Gastrocnemius medialis (tissue), 4 donors: Measurements from ENCODE around the gene ARHGAP15. TPM values are rescaled to one million over a fixed set of nuclear protein-coding genes. Genes with fewer than 3 reads are reported as not detected.

Experiments used
- ATAC-seq, 2 donors: fragments of 150-250 bp; one replicate each; pipeline ENCODE4 v1.9.1; 2016
- DNase-seq, 2 donors: peaks; one replicate each; pipeline ENCODE4 v3.0.0-alpha.2; 2019
- H3K27ac ChIP-seq, 4 donors: fragments of 200-600 bp; sonication (generic); 1 replicate in 1 of 4; 2 replicates in 3 of 4; pipeline ENCODE4 v1.5.1; 2016 to 2018; ENCODE audit warnings: mild to moderate bottlenecking in 2 of 4, moderate library complexity in 1 of 4
- H3K27me3 ChIP-seq, 3 donors: fragments of 200-600 bp; sonication (generic) in 2 of 3; 1 replicate in 1 of 3; 2 replicates in 2 of 3; pipeline versions ENCODE4 v1.5.1 to v1.6.0; 2016 to 2019; ENCODE audit warnings: mild to moderate bottlenecking in 1 of 3, moderate library complexity in 1 of 3
- H3K36me3 ChIP-seq, 2 donors: fragments of 200-600 bp; sonication (generic) in 1 of 2; one replicate each; pipeline ENCODE4 v1.5.1; 2017 to 2018
- H3K4me1 ChIP-seq, 2 donors: fragments of 200-600 bp; sonication (generic) in 1 of 2; one replicate each; pipeline ENCODE4 v1.5.1; 2016 to 2017; ENCODE audit warnings: mild to moderate bottlenecking in 2 of 2
- H3K4me3 ChIP-seq, 4 donors: fragments of 200-600 bp; sonication (generic) in 3 of 4; 1 replicate in 1 of 4; 2 replicates in 3 of 4; pipeline ENCODE4 v1.5.1; 2016 to 2019; ENCODE audit warnings: mild to moderate bottlenecking in 2 of 4
- H3K9me3 ChIP-seq, 3 donors: fragments of 200-600 bp; sonication (generic) in 2 of 3; 1 replicate in 1 of 3; 2 replicates in 2 of 3; pipeline ENCODE4 v1.5.1; 2016 to 2019
- CTCF ChIP-seq, 5 experiments: fragments of 450-650 bp in 3 of 5; fragments of 200-600 bp in 2 of 5; sonication (generic) in 2 of 5; IDR thresholded peaks in 4 of 5; conservative IDR thresholded peaks in 1 of 5; 1 replicate in 4 of 5; 2 replicates in 1 of 5; pipeline ENCODE4 v1.5.1; 2016 to 2019; ENCODE audit warnings: antibody characterized with exemption in 5 of 5, mild to moderate bottlenecking in 3 of 5, moderate library complexity in 3 of 5
- POLR2A ChIP-seq, 2 donors: fragments of 450-650 bp; IDR thresholded peaks; one replicate each; pipeline ENCODE4 v1.6.1; 2017; ENCODE audit warnings: antibody characterized with exemption in 2 of 2, mild to moderate bottlenecking in 2 of 2, moderate library complexity in 2 of 2
- in situ Hi-C, 4 donors: fragments of 200-750 bp; cut with MboI; loops; one replicate each; pipeline versions ENCODE4 v1.15.0 to v1.8.0; 2017; ENCODE audit warnings: low sequenced_read_pairs in 4 of 4
- intact Hi-C: fragments of 100-400 bp; cut with DNase I; formaldehyde crosslinking; loops from one replicate; pipeline ENCODE4 v1.15.1; 2023; ENCODE audit warnings: low total_unique reads
- total RNA-seq, 4 donors: library from RNA; depleted of rRNA; stranded (reverse); fragments of >200 nt; gene quantifications; one replicate each; pipeline versions ENCODE4 v1.1.0 to v1.2.3, GENCODE V29; 2016

Gene ARHGAP15
- total RNA-seq, 4 donors from 2014 or later = 1.2 to 3.2 (median 1.3) TPM; not detected in 1

GRCh38 chr2:143117225-143117624, 12.0 kb upstream of the ARHGAP15 start:
- no peaks in the 10 kb centered on the region for H3K9me3 ChIP-seq
- no peaks in the 10 kb centered on the region for H3K36me3 ChIP-seq
- in situ Hi-C loops = loop anchor here in 1 of 4 donors (10.0 kb wide), 1 partner anchor 108 kb away; no protein-coding TSS in a partner anchor
- TF ChIP-seq POLR2A (IDR thresholded peaks at IDR 0.05) (no peak), CTCF (IDR thresholded peaks at IDR 0.05 in 4 of 5, conservative IDR thresholded peaks at IDR 0.05 in 1 of 5) (no peak)
- H3K4me3 ChIP-seq = no peak overlapping the region
- no peaks in the 10 kb centered on the region for H3K4me1 ChIP-seq
- intact Hi-C loops = no loop called here
- no peak for ATAC-seq
- no peak overlapping the region for H3K27ac ChIP-seq
- no peaks in the 10 kb centered on the region for H3K27me3 ChIP-seq
- DNase-seq = no peak

GRCh38 chr2:143121079-143121478, 8.1 kb upstream of the ARHGAP15 start:
- no peak overlapping the region for H3K4me3 ChIP-seq
- TF ChIP-seq POLR2A (IDR thresholded peaks at IDR 0.05) (no peak), CTCF (IDR thresholded peaks at IDR 0.05 in 4 of 5, conservative IDR thresholded peaks at IDR 0.05 in 1 of 5) (no peak)
- intact Hi-C loops (no loop called here), in situ Hi-C loops (no loop called here)
- H3K27me3 ChIP-seq = no peaks in the 10 kb centered on the region
- no peaks in the 10 kb centered on the region for H3K36me3 ChIP-seq
- H3K4me1 ChIP-seq = no peaks in the 10 kb centered on the region
- no peak overlapping the region for H3K27ac ChIP-seq
- DNase-seq (no peak), ATAC-seq (no peak)
- no peaks in the 10 kb centered on the region for H3K9me3 ChIP-seq

GRCh38 chr2:143121957-143122356, 7.3 kb upstream of the ARHGAP15 start:
- H3K9me3 ChIP-seq = no peaks in the 10 kb centered on the region
- intact Hi-C loops (no loop called here), in situ Hi-C loops (no loop called here)
- H3K27me3 ChIP-seq = no peaks in the 10 kb centered on the region
- ATAC-seq (no peak), DNase-seq (no peak)
- H3K27ac ChIP-seq = no peak overlapping the region
- no peak for TF ChIP-seq CTCF (IDR thresholded peaks at IDR 0.05 in 4 of 5, conservative IDR thresholded peaks at IDR 0.05 in 1 of 5)
- no peak for TF ChIP-seq POLR2A (IDR thresholded peaks at IDR 0.05)
- no peaks in the 10 kb centered on the region for H3K36me3 ChIP-seq
- H3K4me1 ChIP-seq = no peaks in the 10 kb centered on the region
- no peak overlapping the region for H3K4me3 ChIP-seq

- Histone ChIP-seq H3K27me3 (no peaks in the 10 kb centered on the region), H3K4me1 (no peaks in the 10 kb centered on the region), H3K36me3 (no peaks in the 10 kb centered on the region), H3K9me3 (no peaks in the 10 kb centered on the region), H3K4me3 (no peak overlapping the region), H3K27ac (no peak overlapping the region)
- in situ Hi-C loops = no loop called here
- intact Hi-C loops = no loop called here
- TF ChIP-seq POLR2A (IDR thresholded peaks at IDR 0.05) (no peak), CTCF (IDR thresholded peaks at IDR 0.05 in 4 of 5, conservative IDR thresholded peaks at IDR 0.05 in 1 of 5) (no peak)
- ATAC-seq (no peak), DNase-seq (no peak)
Observed at GRCh38 chr2:143123911-143124310, 5.3 kb upstream of the ARHGAP15 start.

GRCh38 chr2:143124445-143124844, 4.8 kb upstream of the ARHGAP15 start:
- TF ChIP-seq CTCF (IDR thresholded peaks at IDR 0.05 in 4 of 5, conservative IDR thresholded peaks at IDR 0.05 in 1 of 5) = no peak
- TF ChIP-seq POLR2A (IDR thresholded peaks at IDR 0.05) = no peak
- no peaks in the 10 kb centered on the region for H3K27me3 ChIP-seq
- in situ Hi-C loops = no loop called here
- ATAC-seq (no peak), DNase-seq (no peak)
- H3K36me3 ChIP-seq = no peaks in the 10 kb centered on the region
- no peak overlapping the region for H3K27ac ChIP-seq
- intact Hi-C loops = no loop called here
- H3K4me1 ChIP-seq = no peaks in the 10 kb centered on the region
- no peak overlapping the region for H3K4me3 ChIP-seq
- no peaks in the 10 kb centered on the region for H3K9me3 ChIP-seq
